NCI-H1092 treated with DMSO at 0.1 percent for 48 hours (cell line): ENCODE data around the gene NOSTRIN.
"Not testable (repeated sequence)": the region's sequence is repeated elsewhere in the genome, so short reads cannot be mapped to it uniquely, and the experiment has no call there.

Experiments used
- DNase-seq: peaks from one replicate; lab custom pipeline; 2025; lab: John Stamatoyannopoulos, UW

The NOSTRIN gene

DNA sequence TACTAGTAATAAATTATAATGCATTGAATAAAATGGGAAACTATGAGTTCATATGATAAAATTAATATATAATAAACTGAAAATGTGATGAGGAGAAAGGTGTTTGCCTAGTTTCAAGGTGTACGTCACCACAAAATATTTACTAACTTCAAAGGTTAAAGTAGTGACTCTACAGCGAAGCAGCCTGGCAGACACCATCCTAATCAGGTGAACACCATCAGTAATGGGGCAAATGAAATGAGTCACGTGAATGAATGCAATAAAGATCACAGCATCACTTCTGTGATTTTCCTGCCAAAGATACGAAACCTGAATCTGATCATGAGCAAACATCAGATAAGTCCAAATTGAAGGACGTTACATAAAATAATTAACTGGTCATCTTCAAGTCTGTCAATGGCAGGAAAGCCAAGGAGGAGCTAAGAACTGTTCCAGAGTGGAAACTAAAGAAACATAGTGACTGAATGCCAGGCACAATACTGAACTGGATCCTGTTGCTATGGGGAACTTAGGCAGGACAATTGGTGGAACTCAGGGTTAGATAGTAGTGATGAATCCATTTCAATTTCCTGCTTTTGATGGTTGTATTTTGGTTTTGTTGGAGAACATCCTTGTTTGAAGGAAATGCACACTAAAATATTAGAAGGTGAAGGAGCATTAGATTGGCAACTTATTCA lies 12.1 kb upstream of the NOSTRIN start:
- DNase-seq: no peak

DNA sequence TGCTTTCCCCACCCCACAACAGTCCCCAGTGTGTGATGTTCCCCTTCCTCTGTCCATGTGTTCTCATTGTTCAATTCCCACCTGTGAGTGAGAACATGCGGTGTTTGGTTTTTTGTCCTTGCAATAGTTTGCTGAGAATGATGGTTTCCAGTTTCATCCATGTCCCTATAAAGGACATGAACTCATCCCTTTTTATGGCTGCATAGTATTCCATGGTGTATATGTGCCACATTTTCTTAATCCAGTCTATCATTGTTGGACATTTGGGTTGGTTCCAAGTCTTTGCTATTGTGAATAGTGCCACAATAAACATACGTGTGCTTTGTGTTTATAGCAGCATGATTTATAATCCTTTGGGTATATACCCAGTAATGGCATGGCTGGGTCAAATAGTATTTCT lies 11.3 kb upstream of the NOSTRIN start:
- DNase-seq: not testable (repeated sequence)

DNA sequence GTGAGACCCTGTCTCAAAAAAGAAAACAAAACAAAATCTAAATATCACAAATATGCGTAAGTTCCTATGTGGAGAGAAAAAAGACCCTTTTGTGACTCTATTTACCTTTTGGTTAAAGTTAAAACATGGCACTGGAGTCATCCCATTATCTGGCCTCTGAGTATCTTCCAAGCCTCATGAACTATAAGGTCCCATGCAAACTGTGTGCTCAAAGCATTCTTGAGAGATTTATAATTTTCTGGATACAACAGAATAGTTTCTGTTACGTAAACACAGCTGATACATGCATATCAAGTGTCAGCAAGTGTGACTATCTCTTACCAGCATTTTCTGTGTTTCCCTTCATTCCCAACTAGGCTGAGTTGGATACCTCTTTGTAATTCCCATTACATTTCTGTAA lies 8.8 kb upstream of the NOSTRIN start:
- DNase-seq: no peak

DNA sequence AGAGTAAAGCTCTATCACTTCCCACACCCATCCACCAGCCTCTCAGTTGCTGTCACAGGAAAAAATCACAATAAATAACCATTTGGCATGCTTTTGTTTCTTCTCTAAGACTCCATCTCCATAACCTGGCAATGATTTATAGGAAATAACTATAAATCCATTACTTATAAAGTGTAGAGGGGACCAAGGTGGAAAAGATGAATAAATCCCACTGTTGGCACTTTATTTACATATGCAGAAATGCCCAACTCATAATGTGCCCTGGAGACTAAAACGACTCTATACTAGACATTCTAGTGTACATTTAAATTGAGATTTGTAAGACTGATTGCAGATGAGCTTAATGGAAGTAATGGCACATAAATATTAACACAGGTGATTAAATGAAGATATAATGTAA lies 7.5 kb upstream of the NOSTRIN start:
- no peak for DNase-seq

DNA sequence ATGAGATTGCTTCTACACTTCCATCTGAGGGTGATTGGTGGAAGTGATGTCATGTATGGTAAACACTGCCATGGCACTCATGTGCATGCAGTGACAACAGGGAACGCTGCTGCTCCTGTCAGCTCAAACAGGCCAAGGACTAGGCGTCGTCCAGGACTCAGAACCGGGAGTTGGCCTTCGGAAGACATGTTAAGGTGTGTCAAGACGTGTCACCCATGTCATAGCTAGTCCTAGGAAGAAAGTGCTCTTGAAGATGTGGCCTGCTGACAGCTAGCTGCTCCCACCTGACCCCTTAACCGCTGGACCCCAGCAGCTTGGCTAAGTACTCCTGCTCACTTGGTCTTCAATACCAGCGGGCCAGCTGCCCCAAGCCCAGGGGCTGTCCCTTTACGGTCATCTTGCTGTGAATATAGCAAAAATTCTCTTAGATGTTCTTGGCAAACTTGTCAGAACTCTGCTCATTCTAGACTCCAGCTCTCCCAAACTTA lies 6.3 kb upstream of the NOSTRIN start:
- no peak for DNase-seq

DNA sequence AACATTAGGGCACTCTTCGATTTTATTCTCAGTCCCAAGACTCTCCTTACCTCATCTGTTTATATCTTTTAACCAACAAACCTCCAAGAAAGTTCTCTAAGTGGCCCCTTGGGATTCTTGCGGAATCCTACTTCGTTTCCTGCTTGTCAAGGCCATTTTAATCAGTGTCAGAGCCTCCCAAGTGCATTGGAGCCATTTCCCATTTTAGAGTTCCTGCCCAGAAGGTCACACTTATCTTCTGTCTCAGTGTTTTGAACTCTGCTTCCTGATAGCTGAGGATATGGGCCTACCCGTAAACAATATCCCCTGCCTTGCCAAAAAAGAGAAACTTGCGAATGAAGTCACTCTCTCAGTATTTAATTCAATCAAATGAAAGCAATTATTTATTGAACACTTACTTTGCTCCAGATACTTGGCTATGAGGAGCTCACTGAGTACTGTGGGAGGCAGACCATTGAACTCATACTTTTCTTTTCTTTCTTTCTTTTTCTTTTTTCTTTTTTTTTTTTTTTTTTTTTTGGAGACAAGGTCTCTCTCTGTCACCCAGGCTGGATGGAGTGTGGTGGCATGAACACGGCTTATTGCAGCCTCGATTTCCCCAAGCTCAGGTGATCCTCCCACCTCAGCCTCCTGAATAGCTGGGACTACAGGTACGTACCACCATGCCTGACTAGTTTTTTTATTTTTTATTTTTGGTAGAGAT lies 5.7 kb upstream of the NOSTRIN start:
- DNase-seq: no peak

DNA sequence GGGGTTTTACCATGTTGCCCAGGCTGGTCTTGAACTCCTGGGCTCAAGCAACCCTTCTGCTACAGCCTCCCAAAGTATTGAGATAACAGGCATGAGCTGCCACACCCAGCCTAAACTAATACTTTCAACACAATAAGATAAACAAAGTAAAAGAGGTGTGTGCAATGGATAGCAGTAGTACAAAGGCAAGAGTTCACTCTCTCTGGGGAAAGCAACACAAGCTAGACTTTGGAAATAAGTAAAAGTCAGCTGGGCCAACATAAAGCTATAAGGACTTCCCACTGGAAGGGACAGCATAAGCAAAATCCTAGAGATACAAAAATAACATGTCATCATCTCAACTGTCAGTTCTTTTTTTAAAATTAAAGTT lies 5.2 kb upstream of the NOSTRIN start:
- no peak for DNase-seq

DNA sequence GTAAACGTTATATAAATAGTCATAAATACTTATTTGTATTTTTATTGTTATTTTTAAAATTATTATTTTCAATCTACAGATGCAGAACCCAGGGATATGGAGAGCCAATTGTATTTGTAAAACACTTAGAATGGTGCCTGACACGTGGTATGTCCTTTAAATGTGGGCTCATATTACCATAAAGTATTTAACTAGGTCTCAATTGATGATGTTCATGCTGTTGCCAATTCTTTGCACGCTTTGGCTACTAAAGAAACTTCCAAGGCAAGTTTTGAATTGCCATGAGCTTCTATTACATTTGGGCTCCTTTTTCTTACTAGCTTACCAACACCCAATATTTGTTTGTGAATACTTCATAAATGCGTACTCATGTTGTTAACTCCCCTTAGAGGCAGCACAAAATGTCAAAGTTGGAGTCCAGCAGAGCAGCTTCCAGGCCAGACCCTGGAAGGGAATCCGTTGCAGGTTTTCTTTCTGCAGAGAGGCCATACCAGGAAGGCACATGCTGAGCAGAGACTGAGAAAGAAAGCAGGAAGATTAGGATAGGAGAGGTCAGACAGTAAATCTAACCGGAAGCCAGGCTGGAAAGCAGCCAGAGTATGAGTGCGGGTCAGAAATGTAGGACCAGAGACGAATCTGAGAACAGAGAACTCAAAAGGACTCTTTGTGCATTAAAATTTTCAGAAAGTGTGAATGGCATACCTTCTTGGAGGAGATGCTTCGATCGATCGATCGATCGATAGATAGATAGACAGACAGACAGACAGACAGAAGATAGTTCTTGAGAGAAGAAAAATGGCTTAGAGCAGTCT lies 4.2 kb upstream of the NOSTRIN start:
- no peak for DNase-seq

DNA sequence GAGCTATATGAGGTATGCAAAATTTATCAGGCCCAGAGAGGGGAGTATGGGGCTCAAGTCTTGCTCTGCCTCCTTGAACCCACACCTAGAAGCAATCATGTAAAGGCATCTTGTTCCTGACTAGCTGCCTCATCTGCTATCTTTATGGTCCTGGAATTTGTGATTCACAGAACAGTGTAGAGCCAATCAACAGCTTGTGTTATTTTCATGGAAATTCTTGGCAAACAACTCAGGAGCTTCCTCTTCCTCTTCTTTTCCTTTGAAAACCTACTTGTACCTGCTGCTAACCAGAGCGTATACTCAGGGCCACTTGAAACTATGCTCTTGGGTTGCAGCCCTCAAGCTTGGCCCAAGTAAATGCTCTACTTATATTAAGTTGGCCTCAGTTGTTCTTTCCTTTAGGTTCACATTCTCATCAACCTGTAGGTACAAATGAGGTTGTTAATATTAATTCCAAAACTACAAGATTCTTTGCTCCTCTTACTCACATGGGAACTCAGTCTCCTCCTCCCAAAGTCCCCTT lies 3.5 kb upstream of the NOSTRIN start:
- no peak for DNase-seq

DNA sequence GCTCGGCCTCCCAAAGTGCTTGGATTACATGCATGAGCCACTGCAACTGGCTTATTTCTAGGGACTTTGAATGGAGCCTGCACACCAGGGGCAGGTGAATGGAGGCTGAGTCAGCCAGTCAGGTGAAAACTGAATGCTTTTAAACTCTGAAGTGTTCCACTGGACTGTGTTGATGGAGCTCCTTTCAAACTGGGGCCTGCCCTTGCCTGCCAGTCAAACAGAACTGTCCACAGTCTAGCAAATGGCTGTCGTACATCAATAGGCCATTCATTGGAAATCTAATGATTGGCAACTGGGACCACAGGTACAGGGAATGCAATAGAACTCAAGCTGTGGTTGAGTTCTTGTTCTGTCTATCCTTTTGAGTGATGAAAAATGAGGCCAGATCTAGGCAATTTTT lies 966 bp upstream of the NOSTRIN start:
- no peak for DNase-seq

DNA sequence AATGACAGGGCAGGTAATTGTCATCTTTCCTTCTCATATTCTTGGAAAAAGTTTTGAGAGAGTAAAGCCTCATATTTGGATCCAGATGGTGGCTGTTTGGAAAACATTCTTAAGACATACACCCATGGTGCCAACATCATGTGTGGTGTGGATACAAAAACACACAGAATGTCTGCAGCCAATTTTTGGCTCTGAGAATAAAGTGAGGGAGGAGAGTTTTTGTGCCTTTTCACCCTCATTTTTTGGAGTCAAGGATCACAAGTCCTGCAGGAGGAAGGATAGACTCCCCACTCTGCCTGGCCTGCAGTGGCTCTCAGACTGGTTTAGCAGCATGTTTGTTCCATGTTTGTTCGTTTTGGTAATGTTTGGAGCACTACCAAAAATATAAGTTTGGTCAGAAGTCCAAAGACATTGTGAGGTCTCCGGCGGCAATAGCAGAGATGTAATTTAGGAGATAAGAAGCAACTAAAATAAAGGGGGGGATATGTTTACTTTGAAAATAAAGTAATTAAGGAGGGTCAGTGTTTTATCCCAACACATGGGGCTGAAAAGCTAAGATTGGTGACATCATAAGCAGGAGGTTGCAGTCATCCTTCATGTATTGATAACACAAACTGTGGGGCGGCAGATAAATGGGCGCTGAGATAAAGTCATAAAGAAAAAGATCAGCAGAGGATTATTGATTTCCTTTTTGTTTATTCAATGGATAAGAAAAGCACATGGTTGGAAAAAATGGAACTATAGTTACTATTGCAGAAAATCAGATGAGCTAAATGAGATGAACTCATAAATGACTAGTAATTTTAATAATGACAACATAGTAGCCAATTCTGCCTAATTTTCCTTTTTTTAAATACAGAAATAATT lies 655 bp downstream of the NOSTRIN start:
- no peak for DNase-seq

DNA sequence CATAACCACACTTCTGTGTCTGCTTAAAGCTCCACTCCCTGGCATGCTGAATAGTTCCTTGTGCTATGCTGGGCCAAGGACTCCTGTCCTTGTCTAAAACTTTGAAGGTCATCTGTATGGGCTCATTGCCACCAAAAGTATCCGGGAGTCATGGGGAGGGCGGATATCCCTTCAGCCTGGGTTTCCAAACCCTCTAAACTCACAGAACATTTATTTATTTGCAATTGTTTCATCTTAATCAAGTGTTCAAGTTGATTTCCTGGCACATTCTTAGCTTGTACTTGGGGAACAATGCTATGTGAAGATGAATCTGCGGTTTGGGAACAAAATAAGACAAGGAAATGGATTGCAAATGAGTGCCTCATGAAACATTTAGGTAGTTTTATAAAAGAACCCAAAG lies 1.8 kb downstream of the NOSTRIN start:
- DNase-seq: no peak

DNA sequence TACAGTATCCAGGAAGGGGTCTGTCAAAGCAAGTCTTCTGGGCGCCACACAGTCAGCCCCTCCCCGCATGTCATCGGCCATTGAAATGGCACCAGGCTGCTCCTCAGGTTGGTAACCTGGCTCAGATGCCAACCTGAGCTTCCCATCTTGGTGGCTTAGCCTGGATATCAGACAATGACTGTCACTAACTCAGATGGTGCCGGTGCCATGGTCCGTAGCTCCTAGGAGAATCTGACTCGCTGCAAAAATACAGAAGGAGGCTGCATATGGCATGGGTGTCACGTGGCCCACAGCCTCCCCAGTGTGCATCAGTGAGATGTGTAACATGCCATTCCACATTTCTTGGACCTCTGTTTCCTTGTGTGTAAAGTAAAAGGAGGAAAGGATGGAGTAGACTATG lies 3.2 kb downstream of the NOSTRIN start:
- no peak for DNase-seq

DNA sequence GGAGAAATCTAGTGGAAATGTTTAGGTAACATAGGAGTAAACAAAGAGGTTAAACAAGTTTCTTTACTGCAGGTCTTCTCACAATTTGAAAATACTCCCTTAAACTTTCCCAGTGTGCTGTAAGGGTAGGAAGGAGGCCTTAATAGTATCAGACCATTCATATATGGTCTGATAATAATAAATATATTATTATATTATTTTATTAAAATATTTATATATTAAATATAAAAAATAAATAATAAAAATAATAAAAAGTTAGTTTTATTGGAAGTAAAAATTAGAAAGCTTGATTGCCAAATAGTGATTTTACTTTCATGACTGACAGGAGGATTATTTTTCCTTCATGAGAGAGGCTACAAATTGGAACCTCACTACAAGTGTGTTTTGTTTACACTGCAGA lies 7.1 kb downstream of the NOSTRIN start:
- DNase-seq: no peak

DNA sequence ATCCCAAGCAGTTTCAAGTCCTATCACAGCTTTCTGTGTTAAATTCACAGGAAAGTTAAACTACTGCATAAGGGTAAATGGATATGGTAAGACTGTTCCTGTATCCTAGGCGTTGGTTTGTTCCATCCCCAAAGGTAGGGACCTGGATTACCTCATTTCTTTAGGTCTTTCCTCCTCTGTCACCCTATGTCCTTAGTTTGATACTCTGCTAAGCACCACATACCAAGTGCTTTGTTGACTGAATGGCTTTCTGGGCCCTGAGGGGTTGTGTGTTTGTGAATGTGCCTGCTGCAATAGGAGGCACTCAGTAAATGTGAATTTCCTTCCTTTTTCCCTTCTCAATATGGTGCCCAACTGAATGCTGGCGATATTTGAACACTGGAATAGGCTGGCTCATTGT lies 7.8 kb downstream of the NOSTRIN start:
- no peak for DNase-seq

DNA sequence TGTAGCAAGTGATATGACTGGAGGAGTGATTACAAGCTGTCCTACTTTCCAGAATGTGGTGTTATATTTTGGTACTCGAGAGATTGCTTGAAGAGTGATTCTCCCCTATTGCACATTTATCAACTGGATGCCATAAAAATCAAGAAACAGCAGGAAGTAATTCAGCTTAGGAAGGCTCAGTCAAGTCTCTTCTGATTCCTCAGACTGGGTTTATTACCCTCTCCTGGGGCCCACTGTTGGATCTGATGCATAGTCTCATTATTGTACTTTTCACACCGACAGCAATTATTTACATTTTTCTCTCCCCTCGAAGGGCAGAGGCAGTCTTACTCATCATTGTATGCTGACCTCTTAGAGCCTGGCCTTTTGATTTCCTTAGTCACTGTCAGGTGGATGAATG lies 9.3 kb downstream of the NOSTRIN start:
- no peak for DNase-seq

DNA sequence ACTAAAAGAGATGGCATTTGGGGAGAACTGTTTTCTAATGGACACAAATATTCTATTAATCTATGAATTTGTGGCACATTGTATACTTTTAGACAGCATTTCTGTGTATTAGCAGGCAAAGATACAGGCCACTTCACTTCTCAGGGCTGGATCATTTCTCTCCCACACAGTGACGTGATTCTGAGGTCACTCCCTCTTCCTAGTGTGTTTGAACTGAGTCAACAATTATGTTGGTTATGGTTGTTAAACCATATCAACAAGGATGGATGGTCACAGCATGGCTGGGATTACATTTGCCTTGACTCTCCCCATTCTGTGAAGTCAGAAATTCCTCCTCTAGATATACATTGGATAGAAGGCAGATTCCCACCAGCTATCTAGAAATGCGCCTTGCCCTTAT lies 11.6 kb downstream of the NOSTRIN start:
- no peak for DNase-seq

DNA sequence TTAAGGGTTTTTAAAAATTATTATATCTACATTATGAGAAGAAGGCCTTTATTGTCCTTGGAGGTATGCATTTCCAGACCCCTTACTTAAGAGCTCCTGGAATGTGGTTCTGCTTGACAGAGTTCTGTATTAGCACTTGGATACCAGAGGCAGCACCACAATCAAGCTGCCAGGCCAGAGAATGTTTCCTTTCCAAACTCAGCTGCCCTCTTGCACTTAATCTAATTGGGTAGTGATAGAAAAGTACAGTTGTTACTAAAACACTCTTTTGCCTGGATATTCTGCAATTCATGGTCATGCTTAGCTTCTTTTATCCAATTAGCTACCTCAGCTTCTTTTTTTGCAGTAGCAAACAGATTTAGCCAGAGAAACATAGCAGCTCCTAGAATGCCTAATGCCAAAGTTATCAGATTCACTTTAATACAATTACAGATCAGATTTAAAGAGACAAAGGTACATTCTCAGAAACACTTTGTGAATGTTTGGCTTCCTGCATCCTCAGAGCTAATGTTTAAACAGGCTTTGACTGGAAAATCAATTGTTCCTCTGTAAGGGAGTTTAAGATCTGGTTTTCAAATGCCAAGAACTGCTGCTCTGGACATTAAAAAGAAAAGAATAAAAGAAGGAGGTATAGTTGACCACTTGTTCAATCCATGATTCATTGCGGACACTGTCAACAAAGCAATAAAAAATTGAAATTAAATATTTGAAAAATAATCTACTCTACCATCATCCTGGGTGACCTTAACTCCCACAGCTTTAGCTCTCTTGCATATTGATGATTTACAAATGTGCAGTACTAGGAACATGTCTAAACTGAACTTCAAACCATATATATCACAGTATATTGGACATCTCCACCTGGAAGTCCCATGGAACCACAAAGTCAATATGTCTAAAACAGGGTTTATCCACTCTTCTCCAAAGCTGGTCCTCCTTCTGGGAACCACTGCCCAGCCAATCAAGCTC lies 12.8 kb downstream of the NOSTRIN start:
- no peak for DNase-seq

DNA sequence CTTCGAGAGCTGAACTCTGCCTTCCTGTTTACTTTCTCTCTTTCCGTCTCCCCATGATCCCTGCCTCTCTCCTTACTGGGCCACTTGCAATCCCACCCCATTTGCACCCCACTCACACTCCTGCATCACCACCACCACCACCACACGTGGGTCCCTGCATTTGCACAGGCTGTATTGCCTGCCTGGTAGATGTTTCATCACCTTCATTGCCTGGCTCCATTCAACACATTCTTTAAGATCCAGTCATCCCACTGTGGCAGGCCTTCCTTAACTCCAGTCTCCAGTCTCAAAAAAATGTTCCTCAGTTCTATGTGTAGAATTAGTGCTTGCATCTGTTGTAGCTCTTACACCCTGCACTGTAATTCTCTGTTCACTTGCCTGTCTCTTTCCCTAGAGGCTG lies 13.9 kb downstream of the NOSTRIN start:
- no peak for DNase-seq

DNA sequence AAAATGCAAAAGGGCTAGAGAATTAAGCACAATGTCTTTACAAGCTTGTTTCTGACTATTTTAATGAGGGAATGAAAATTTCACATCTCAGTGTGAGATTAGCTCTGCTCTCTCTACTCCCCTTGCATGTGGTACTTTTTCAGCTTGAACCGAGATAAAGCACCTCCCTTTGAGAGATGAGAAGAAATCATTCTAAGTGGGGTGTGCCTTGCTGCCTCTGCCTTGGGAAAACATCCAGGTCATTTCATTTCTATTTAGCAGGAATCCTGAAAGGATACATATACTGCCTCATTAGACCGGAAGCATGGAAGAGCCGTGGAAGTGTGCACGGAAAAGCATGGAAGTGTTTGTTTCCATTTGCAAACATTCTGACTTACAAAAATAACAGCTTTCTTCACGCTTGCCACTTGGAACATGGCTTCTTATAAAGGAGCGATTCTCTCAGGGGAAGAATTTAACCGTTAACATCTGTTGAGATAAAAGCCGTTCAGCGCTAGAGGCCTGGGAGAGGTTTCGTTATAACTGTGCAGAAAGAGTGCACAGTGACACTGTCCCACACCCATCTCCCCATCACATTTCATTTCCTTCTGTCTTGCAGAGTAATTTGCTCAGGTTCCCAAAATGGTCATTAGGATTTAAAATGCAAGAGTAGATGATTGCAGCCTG lies 16.7 kb downstream of the NOSTRIN start:
- no peak for DNase-seq
